Activated CD4-positive, alpha-beta T cell treated with anti-CD3 and anti-CD28 coated beads, Interleukin-2, amount 10 ng/mL, durations not matched to agents 24 days and 14 days (primary cell): Measurements from ENCODE around the gene LRP8. TPM values are rescaled to one million over a fixed set of nuclear protein-coding genes. Genes with fewer than 3 reads are reported as not detected.

ENCODE experiments used
- total RNA-seq: library from RNA; stranded (reverse); gene quantifications from 2 replicates; pipeline ENCODE4 v1.2.3, GENCODE V29; 2022

The LRP8 gene
- total RNA-seq, 1 donor from 2014 or later: 81.6 TPM

Other genes starting within 250 kb of the LRP8 start
- not detected in 2 replicates for gene SLC1A7, start 185.4 kb downstream of the LRP8 start, total RNA-seq
- gene CPT2, start 131.2 kb downstream of the LRP8 start, total RNA-seq: 19.5 and 19.9 TPM in 2 replicates
- 44.7 and 44.9 TPM in 2 replicates for gene CZIB, start 107.4 kb downstream of the LRP8 start, total RNA-seq
- 96.4 and 107 TPM in 2 replicates for gene MAGOH, start 89.6 kb downstream of the LRP8 start, total RNA-seq
- gene DMRTB1, start 131.3 kb upstream of the LRP8 start, total RNA-seq: not detected in 2 replicates